Measurements from ENCODE around the gene ANAPC5.

The ANAPC5 gene

GRCh38 chr12:121371404-121371803 is 19.2 kb upstream of the ANAPC5 start:
- no peak for DNase-seq (ENCODE audit: low read depth in 3 of 3, low spot score in 1 of 3)

- DNase-seq (ENCODE audit: low read depth in 3 of 3, low spot score in 1 of 3), result no peak
Measured at GRCh38 chr12:121366063-121366459, 13.8 kb upstream of the ANAPC5 start.

DNA sequence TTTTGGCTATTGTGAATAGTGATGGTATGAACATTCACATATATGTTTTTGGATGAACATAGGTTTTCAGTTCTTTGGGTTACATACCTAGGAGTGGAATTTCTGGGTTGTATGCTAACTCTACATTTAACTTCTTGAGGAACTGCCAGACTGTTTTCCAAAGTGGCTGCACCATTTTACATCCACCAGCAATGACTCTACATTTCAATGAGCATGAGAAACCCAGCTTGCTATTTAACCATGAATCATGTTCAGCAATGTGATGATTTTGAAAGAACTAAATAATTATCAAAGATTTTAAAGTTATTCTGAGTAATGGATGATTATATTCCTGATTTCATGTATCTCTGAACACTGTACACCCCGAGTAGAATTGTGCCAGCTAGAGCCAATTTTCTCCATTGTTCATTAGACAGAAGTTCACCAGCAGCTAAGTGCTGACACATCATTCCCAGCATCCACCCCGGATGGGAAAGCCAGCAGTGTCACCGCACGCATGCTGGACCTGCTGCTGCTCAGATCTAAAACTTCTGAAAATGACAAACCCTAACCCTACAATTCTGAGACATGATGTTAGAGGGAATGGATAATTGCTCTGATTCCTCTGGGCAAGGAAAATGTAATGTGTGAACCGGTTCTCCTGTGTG is 13.3 kb upstream of the ANAPC5 start:
- DNase-seq (ENCODE audit: low read depth in 3 of 3, low spot score in 1 of 3), result no peak

GRCh38 chr12:121364683-121365121 is 12.5 kb upstream of the ANAPC5 start:
- DNase-seq (ENCODE audit: low read depth in 3 of 3, low spot score in 1 of 3), result no peak

DNA sequence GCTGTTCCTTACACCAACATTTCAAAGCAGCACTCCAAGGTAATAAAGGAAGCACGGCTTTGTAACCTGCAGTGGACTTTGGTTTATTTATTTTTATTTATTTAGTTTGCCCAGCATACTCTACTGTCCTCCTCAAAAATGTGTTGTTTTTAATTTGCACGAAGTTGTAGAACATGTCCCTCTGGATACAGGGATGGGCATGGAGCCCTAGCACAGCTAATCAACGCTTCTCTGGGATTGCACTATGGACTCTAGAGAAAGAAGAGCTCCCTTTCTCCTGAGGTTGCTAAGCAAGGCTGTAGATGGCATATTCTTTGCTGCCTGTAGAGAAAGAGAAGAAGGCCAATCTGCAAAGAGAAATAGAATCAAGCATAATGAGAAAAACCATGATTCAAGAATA is 5.9 kb upstream of the ANAPC5 start:
- DNase-seq (ENCODE audit: low read depth in 3 of 3, low spot score in 1 of 3), result no peak

- DNase-seq (ENCODE audit: low read depth in 3 of 3, low spot score in 1 of 3), result no peak
Measured at GRCh38 chr12:121357331-121357730, 5.1 kb upstream of the ANAPC5 start.

DNA sequence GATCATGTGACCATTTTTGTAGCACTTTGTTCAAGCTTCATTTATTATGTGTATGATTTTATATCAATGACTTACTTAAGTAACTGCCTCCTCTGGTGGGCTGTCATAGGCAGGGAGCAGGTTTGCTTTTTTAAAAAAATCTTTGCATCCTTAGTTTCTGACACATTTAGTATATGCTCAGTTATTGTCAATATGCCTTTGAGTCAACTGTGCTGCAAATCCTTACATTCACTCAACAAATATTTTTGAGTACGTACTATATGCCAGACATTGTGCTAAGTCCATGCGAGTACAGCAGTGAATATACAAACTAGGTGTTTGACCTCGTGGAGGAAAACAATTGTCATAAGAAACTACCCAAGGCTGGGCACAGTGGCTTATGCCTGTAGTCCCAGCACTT is 4.4 kb upstream of the ANAPC5 start:
- DNase-seq (ENCODE audit: low read depth in 3 of 3, low spot score in 1 of 3), result no peak

DNA sequence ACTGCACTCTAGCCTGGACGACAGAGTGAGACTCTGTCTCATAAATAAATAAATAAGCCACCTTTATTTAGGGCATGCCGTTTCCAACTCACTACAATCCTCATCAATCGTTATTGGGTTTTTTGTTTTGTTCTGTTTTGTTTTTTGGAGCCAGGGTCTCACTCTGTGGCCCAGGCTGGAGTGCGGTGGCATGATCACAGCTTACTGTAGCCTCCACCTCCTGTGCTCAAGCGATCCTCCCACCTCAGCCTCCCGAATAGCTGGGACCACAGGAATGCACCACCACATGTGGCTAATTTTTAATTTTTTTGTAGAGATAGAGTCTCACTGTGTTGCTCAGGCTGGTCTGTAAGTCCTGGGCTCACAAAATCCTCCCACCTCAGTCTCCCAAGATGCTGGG is 3.6 kb upstream of the ANAPC5 start:
- DNase-seq (ENCODE audit: low read depth in 3 of 3, low spot score in 1 of 3), result no peak

DNA sequence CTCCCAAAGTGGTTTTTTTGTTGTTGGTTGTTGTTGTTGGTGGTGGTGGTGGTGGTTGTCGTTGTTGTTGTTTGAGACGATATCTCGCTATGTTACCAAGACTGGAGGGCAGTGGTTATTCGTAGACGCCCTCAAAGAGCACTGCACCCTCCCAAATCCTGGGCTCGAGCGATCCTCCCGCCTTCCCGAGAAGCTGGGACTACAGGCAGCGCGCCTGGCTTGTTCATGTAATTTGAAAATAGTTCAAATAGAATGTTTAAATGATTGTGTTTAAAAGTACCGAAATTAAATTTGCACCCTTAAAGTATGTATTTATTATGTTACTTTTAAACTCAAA is 439 bp upstream of the ANAPC5 start:
- no peak for DNase-seq (ENCODE audit: low read depth in 3 of 3, low spot score in 1 of 3)

GRCh38 chr12:121346747-121347146 is 5.5 kb downstream of the ANAPC5 start:
- no peak for DNase-seq (ENCODE audit: low read depth in 3 of 3, low spot score in 1 of 3)

DNA sequence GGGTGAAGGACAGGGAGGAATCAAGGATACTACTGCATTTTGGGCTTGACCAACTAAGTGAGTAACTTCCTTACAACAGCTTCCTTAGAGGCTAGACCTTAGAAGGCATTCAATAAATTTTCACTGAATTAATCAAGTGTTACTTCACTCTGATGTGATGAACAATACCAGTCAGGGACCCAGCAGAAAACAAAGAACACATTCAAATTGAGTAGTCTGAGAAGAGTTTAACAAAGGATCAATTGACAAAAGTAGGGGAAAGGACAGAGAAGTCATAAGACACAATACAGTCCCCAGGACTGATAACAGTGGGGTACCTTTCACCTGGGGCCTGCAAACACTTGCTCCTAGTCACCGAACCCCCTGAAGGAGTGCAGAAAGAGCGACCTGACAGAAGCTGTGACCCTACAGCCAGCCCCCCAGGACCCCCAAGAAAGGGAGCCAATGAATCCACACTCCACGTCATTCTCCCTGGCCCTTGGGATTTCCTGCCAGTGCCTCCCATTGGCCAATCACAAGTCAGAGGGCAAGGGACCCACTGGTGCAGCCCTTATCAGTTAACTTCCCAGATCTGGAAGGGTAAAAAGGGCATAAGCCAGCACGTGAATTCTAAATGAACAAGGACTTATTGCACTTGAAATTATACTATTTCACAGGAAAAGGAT is 6.9 kb downstream of the ANAPC5 start:
- DNase-seq (ENCODE audit: low read depth in 3 of 3, low spot score in 1 of 3), result no peak

DNA sequence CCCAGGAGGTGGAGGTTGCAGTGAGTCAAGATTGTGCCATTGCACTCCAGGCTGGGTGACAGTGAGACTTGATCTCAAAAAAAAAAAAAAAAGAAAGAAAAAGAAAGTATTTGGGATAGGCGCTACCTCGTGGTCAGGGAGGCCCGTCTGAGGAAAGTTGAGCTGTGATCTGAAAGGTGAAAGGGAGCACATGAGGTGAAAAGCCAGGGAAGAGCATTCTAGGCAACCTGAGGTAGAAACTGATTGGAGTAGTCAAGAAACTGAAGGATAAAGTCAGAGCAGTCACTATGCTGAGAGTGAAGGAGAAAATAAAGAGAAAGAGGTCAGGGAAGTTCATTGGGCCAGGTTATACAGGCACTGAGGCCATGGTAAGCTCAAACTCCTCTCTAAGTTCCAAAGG is 7.7 kb downstream of the ANAPC5 start:
- no peak for DNase-seq (ENCODE audit: low read depth in 3 of 3, low spot score in 1 of 3)

- no peak for DNase-seq (ENCODE audit: low read depth in 3 of 3, low spot score in 1 of 3)
Measured at GRCh38 chr12:121337416-121337815, 14.8 kb downstream of the ANAPC5 start.

- no peak for DNase-seq (ENCODE audit: low read depth in 3 of 3, low spot score in 1 of 3)
Measured at GRCh38 chr12:121334513-121335343, 17.5 kb downstream of the ANAPC5 start.

DNA sequence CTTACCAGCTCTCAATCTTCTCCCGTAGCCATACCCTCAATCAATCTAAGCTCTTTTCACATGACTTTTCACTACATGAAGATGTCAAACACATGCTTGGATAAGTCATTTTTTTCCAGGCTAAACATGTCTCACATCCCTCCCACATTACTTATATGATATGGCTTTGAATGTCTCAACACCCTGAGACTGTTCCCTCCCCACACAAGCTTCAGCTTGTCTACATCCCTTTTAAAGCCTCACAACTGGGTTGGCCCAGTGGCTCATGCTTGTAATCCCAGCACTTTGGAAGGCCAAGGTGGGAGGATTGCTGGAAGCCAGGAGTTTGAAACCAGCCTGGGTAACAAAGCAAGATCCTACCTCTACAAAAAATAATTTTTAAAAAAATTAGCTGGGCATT is 18.5 kb downstream of the ANAPC5 start:
- DNase-seq (ENCODE audit: low read depth in 3 of 3, low spot score in 1 of 3), result no peak

DNA sequence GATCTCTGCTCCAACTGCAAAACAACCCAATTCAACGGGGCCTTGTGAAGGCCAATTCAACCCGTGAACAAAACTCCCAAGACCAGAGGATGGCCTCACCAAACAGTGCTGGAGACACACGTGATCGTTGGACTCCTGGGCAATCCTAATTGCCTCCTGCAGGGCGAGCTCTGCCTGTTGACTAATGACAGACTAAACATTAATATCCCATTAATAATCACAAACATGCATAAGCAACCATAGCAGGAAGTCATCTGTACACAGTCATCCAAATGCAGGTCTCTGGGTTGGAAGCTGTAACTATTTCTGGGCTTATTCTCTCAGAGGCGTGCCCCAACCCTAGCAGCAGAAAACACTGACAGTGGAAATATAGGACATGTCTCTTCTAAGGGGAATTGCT is 21.0 kb downstream of the ANAPC5 start:
- DNase-seq (ENCODE audit: low read depth in 3 of 3, low spot score in 1 of 3), result no peak

- DNase-seq (ENCODE audit: low read depth in 3 of 3, low spot score in 1 of 3), result no peak
Measured at GRCh38 chr12:121330692-121331091, 21.5 kb downstream of the ANAPC5 start.

- no peak for DNase-seq (ENCODE audit: low read depth in 3 of 3, low spot score in 1 of 3)
Measured at GRCh38 chr12:121330195-121330594, 22.0 kb downstream of the ANAPC5 start.

DNA sequence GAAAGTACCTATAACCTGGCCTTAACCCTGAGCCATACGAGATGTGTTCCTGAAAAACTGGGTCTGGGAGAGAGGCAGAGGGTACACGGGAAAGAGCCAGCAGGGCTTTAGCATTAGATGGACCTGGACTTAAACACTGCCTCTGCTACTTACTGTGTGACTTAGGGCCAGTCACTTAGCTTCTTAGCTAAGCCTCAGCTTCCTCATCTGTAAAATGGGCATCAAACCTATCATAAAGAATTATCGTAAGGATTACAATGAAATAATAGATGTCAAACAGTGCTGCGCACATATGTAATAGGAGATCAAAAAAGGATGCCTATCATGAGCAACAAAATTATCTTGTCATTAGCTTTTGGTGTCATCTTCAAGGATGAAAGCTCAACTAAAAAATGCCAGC is 23.6 kb downstream of the ANAPC5 start:
- no peak for DNase-seq (ENCODE audit: low read depth in 3 of 3, low spot score in 1 of 3)

DNA sequence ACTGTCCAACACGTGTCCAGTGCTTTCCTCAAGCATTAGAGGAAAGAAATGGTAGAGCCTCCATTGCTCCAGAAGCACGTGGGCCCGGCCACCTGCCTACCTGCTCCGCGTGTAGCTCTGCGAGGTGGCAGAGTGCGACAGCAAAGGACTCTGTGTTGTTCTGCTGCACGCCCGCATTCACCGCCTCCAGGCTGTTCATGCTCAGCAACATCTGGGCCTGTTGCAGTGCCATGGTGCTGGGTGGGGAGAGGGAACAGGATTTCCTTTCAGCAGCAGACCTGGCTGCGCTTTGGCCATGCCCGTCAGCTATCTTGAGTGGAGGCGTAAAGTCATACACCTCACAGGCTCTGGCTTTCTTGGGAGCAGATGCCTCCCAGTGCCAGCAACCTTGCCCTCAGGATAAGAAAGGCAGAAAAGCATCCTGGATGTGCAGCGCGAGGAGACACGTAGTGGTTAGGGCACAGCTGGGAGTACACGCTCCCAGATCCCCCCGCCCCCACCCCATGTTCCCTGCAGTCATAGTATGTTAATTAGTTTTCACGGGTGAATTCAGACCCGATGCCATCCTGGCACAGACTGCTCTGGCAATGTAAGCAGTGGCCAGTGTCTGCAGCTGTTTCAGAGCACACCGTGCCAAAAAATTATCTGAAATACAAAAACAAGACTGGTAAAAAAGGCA is 25.1 kb downstream of the ANAPC5 start:
- DNase-seq (ENCODE audit: low read depth in 3 of 3, low spot score in 1 of 3), result no peak

DNA sequence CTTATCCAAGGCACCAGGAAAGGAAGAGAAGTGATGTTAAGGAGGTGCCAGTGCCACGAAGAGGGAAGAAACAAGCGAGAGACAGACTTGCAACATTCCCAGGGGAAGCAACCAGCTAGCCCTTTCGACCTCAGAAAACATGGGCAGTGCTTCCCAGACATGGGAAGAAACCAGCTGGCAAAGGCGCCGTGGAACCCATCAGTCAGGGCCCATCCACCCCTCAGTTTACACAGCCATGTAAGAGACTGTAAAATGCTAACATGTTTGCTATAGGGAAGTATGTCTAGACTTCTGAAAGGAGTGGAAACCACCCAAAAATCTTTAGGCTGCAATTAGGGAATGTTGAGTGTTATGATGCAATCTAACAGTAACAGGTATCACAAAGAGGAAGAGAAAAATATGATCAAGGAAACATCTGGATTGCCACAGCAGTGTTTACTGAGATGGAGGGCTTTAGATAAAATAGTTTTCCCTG is 26.3 kb downstream of the ANAPC5 start:
- no peak for DNase-seq (ENCODE audit: low read depth in 3 of 3, low spot score in 1 of 3)

DNA sequence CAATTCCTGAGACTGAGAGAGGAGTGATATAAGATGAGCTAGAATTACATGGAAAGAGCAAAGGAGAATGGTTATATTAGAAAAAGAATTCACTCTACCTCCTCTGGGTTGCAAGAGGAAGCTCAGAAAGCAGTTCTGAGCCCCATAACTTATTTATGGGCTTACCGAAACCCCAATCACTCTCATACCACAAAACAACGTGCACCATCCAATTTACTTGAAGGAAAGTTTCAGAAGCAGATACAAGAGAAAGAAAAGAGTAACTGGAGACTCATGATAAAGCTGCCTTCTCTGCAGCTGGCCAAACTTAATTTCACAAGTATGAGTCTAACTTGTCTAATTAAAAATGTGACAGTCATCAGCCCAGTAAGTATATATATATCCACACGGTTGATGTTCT is 28.3 kb downstream of the ANAPC5 start:
- DNase-seq (ENCODE audit: low read depth in 3 of 3, low spot score in 1 of 3), result no peak
